IPS DF 19.7 (cell line): ENCODE data around the gene PTPRN2.

Source experiments
- DNase-seq: peaks from one replicate; pipeline ENCODE4 v3.0.0-alpha.2; 2013; ENCODE audit warnings: low read depth, low spot score

The PTPRN2 gene

DNA sequence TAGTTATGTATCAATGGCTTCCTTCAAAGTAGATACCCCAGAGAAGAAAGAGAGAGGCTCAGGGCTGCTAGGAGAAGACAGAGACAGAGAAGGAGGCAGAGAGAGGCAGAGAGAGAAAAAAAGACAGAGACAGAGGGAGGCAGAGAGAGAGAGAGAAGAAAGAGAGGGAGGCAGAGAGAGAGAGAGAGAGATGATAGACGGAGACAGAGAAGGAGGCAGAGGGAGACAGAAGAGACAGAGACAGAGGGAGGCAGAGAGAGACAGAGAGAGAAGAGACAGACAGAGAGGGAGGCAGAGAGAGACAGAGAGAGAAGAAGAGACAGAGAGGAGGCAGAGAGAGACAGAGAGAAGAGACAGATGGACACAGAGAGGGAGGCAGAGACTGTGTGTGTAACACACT is 1062.9 kb downstream of the PTPRN2 start:
- DNase-seq, result no peak

DNA sequence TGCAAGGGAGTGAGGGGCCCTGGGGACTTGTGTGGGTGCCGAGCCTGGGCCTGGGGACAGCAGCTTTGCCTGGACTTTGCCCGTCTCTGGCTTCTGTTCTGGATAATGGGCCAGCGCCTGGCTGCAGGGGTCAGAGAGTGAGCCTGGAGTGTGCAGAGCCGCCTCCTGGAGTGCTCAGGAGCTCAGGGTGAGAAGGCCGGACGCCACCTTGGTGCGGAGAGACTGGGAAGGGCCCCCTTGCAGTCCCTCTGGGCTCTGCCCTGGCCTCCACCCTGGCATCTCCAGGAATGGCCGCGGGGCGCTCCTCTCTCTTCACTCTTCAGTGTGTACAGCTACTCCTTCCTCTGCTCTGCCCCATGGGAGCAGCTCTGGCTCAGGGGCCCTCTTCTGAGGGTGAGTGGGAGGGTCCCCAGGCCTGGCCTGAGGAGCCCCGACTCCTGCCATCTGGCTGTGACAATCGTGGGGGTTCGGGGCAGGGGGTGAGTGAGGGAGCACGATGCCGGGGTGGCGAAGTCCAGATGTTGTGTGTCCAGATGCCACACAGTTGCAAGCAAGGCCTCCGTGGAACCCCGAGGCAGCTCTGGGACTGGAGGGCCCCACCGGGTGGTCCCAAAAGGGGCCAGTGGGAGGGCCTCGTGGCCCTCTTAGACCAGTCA is 1063.7 kb downstream of the PTPRN2 start:
- no peak for DNase-seq

- no peak for DNase-seq
Measured at GRCh38 chr7:157523371-157523765, 1064.3 kb downstream of the PTPRN2 start.

GRCh38 chr7:157522954-157523353 is 1064.7 kb downstream of the PTPRN2 start:
- DNase-seq, result no peak

- DNase-seq, result no peak
Measured at GRCh38 chr7:157522189-157522588, 1065.4 kb downstream of the PTPRN2 start.

DNA sequence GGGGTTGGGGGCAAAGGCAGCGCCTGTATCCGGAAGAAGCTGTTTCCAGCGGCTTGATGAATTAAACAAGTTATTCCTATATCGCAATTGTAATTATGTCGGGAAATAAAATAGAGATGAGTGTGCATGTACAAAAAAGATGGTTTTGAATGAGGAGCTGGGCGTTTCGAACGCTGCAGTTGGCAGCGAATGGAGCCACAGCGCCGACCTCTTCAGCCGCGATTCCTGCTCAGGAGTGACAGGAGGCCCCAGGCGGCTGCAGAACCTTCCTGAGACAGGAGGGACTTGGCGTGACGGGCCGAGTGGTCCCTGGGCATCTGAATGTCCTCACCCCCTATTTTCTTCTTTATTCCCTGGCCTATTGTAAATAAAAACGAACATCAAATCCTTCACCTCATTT is 1065.9 kb downstream of the PTPRN2 start:
- DNase-seq, result no peak

DNA sequence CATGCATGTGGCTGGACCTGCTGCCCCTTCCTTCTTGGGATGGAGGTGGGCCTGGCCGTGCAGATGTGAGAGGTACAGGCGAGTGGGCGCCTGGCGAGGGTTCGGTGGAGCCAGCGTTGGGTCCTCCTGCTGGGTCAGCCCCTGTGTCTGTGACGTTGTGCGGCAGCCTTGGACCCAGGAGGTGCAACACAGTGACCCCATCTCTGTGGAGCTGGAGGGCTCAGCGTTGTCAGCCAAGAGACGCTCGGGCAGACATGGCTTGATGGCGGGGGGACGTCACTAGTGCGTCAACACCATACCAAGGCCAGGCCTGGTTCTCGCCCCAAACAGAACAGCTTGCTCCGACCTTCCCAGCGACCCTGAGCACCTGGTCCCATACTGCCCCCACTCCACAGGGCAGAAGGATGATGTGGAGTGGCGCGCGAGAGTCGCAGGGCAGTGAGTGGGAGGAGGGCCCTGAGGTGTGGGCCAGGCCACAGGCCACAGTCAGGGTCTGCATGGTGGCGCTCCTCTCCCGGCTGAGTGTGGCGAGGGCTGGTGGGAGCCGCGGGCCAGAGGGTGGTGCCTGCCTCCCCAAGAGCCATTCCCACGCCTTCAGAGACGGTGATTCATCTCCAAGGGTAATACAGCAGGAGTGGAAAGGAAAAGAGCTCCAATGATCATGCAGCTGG is 1066.4 kb downstream of the PTPRN2 start:
- DNase-seq, result no peak

DNA sequence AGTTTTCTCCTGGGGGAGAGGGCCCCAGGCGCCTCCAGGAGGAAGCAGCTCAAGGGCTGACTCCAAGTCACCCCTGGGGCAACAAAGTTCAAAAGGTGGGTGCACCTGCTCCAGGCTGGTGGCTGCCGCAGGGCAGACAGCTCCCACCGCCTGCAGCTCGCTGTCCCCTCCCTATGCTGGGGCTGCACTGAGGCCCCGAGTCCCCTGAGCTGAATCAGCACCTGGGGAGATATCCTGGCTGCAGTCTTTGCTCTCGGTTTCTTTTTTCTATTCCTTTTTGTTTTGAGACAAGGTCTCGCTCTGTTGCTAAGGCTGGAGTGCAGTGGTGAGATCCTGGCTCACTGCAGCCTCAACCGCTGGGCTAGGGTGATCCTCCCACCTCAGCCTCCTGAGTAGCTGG is 1067.4 kb downstream of the PTPRN2 start:
- no peak for DNase-seq

GRCh38 chr7:157519798-157520244 is 1067.8 kb downstream of the PTPRN2 start:
- no peak for DNase-seq

GRCh38 chr7:157519246-157519645 is 1068.4 kb downstream of the PTPRN2 start:
- DNase-seq, result no peak

DNA sequence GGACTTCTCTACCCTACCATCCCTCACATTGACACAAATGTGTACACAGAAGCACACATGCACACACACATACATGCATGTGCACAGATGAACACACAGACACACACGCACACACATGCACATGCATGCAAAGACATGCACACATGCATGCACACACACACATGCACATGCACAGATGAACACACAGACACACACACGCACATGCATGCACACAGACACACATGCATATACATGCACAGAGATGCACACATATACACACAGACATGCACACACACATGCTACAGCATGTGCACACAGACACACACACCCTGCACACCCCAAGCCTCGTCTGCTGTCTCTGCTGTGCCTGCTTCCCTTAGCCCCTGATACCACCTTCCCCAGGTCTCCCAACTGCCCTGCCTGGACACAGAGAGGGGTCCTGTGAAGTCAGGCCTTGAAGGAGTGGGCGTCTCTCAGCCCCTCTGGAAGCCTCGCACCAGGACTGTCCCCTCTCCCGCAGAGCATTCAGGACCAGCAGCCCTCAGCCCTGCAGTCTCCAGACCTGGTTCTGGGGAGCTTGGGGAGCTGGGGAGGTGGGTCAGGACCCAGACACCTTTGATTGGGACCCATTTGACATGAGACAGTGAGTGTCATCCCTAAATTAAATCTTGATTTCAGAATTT is 1069.0 kb downstream of the PTPRN2 start:
- no peak for DNase-seq

DNA sequence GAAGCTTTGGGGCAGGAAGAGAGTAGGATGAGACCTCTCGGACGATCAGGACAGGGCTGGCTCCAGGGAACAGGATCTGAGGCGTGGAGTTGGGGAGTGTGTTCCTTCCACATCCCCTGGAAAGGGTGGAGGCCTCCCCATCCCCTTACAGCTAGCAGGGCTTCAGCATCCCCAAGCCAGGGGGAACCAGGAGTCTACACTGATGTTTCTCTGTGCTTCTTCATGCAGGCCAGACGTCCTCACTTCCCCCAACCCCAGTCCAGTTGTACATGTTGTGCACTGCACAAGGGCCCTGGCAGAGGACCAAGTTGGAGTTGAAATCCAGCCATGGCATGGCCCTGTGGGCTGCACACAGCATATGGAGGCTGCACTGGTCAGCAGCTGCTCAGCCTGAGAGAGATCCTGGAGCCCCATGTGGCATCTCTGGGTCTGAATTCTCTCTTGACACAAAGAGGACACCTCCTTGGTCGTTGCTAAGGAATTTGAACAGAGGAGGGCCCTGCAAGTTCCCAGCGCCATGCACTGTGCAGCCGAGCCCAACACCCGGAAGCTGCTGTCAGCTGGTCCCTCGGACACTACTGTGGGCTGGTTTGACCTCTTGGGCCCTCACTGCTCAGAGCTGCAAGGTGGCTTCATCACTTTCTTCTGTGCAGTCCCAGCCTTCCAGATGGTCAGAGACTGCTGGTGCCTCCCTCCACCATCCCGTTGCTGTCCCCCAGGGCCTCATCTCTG is 1069.7 kb downstream of the PTPRN2 start:
- no peak for DNase-seq

- DNase-seq, result no peak
Measured at GRCh38 chr7:157516911-157517781, 1070.5 kb downstream of the PTPRN2 start.

DNA sequence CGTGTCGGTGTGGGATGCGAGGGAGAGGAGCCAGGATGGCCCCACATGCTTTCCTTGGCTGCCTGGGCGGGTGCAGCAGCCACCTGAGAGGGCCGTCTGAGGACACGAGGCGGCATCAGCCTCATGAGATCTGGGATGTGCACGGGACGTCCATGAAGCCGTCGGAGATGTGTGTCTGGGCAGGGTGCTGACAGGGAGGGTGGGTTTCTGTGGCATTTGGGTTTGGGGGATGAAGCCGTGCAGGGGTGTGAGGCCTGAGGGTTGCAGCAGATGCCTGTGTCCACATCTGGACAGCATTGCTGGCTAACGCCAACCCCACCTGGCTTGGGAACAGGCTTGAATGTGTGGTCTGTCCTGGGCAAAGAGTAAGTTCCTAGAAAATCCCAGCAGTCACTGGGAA is 1071.3 kb downstream of the PTPRN2 start:
- no peak for DNase-seq

DNA sequence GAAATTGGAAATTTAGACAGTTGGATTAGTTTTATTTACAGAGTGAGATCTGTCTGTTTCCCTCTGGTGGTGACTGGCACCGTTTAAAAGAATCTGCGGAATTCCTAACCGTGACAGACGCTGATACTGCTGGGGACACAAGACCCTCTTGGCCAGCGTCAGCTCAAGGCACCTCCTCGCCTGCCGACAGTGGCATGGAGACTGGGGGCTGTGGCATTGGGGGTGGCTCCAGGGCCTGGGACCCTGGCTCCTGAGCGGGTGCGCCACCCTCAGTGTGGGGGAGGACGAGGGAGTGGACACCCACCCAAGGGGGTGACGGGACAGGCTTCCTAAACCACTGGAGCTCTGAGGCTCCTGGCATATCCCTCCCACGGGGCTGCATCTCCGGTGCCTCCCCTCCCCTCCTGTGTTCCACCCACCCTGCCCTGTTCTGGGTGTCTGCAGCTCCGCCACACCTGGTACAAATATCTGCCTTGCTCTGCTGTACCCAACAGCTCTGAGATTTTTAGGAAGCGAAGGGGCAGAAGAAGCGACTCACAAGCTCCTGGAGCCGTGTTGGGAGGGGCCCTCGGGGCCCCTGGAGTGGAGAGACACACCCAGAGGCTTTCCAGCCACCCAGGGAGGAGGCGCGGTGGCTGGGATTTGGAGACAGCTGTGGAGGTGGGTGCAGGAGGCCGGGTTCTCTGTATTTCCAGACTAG is 1072.1 kb downstream of the PTPRN2 start:
- DNase-seq, result no peak

DNA sequence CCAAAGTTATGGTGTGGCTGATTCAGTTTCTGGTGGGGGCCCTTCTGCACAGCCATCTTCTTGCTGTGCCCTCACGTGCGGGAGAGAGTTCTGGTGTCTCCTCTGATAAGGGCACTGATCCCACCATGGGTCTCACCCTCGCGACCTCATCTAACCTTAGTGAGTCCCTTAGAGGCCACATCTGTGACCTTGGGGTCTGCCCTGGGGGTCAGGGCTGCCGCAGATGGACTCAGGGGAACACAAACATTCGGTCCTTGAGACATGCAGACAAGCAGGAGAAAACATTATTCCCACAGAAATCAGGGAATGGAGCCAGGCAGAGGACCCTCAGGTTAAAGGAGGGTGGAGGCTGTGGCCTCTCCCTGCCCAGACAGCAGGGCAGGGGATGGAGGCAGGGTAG is 1072.9 kb downstream of the PTPRN2 start:
- DNase-seq, result no peak

DNA sequence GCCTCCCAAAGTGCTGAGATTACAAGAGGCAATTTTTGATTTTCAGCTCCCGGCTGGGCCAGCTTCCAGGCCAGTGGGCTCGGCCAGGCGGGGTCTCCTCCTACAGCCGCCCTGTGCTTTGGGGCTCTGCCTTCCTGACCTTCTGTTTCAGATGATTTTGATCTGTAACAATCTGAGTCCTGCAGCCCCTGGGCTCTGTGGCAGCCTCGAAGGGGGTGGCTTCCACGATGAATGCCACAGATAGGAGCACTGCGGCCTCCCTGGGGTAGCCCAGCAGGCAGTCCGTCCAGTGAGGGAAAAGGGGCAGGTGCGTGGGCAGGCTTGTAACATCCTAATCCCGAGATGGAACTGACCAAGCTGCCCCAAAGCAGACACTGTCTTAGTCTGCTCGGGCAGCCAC is 1073.3 kb downstream of the PTPRN2 start:
- DNase-seq, result no peak

DNA sequence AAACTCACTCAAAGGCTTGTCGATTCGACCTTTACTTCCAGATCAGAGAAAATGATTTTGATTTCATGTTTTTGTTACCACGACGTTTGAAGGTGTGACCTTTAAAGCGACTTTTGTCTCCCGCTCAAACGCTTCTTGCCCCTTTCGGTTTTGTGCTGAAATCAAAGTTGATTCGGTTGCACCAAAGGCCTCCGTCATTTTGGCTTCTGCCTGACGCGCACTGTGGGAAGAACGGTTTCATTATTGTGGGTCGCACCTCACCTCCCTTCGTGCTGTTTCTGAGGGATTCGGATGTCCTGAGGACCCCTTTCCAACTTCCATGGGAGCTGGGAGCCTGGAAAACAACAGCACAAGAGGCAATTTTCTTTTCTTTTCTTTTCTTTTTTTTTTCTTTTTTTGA is 1073.9 kb downstream of the PTPRN2 start:
- no peak for DNase-seq

GRCh38 chr7:157513162-157513621 is 1074.4 kb downstream of the PTPRN2 start:
- DNase-seq, result no peak

DNA sequence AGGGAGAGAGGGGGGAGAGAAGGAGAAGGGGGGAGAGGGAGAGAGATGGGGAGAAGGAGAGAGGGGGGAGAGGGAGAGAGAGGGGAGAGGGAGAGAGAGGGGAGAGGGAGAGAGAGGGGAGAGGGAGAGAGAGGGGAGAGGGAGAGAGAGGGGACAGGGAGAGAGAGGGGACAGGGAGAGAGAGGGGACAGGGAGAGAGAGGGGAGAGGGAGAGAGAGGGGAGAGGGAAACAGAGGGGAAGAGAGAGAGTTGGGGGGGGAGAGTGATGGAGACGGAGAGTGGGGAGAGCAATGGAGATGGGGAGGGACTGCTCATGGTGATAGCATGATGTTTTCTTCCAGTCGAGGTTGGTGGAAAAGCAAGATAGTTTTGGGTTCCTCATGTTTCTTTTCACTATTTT is 1078.4 kb downstream of the PTPRN2 start:
- DNase-seq, result no peak

GRCh38 chr7:157508477-157508881 is 1079.1 kb downstream of the PTPRN2 start:
- no peak for DNase-seq
